Mesenchymal stem cell (in vitro differentiated cells and primary cell): ENCODE data around the gene KISS1.

ENCODE experiments used
- DNase-seq: peaks from one replicate; pipeline ENCODE4 v3.0.0-alpha.2; 2013
- H2AFZ ChIP-seq: one replicate; pipeline ENCODE4 v1.6.1; 2013; ENCODE audit warnings: low read depth, mild to moderate bottlenecking, control low read depth, inconsistent platforms, low read length, moderate library complexity
- H2AK5ac ChIP-seq: 2 replicates; pipeline ENCODE4 v1.6.1; 2013; ENCODE audit warnings: low read length, moderate library complexity, mild to moderate bottlenecking, inconsistent platforms; ENCODE audit not compliant: severe bottlenecking
- H2BK120ac ChIP-seq: one replicate; pipeline ENCODE4 v1.6.1; 2013; ENCODE audit warnings: low read depth, mild to moderate bottlenecking, inconsistent platforms, low read length, moderate library complexity
- H2BK12ac ChIP-seq, 2 experiments: one replicate each; pipeline ENCODE4 v1.6.1; 2013; ENCODE audit warnings: inconsistent platforms in 2 of 2, low read length in 2 of 2, mild to moderate bottlenecking in 2 of 2, moderate library complexity in 2 of 2, control low read depth in 1 of 2
- H2BK15ac ChIP-seq: one replicate; pipeline ENCODE4 v1.6.1; 2013; ENCODE audit warnings: mild to moderate bottlenecking, low read depth, inconsistent platforms; ENCODE audit not compliant: poor library complexity, severe bottlenecking
- H2BK5ac ChIP-seq: 2 replicates; pipeline ENCODE4 v1.6.1; 2013; ENCODE audit warnings: low read depth, mild to moderate bottlenecking, low read length, control low read depth, inconsistent platforms; ENCODE audit not compliant: poor library complexity, severe bottlenecking
- H3K14ac ChIP-seq, 2 experiments: one replicate each; pipeline ENCODE4 v1.6.1; 2013; ENCODE audit warnings: inconsistent platforms in 2 of 2, low read length in 2 of 2, control low read depth in 1 of 2, mild to moderate bottlenecking in 1 of 2, moderate library complexity in 1 of 2
- H3K18ac ChIP-seq, 2 experiments: one replicate each; pipeline ENCODE4 v1.6.1; 2013; ENCODE audit warnings: inconsistent platforms in 2 of 2, low read length in 2 of 2, control low read depth in 1 of 2, low read depth in 1 of 2, mild to moderate bottlenecking in 1 of 2
- H3K23ac ChIP-seq, 2 experiments: one replicate each; pipeline ENCODE4 v1.6.1; 2013; ENCODE audit warnings: inconsistent platforms in 2 of 2, low read length in 2 of 2, mild to moderate bottlenecking in 2 of 2, moderate library complexity in 2 of 2, control low read depth in 1 of 2
- H3K27ac ChIP-seq: 2 replicates; pipeline ENCODE4 v1.5.1; 2013; ENCODE audit warnings: mild to moderate bottlenecking, moderate library complexity, low read length, control low read depth, inconsistent platforms; ENCODE audit not compliant: poor library complexity, severe bottlenecking
- H3K27me3 ChIP-seq, 2 experiments: 2 replicates each; pipeline versions ENCODE4 v1.6.1 to v1.7.0; 2013; ENCODE audit warnings: low read length in 2 of 2, mild to moderate bottlenecking in 2 of 2, moderate library complexity in 2 of 2, control low read depth in 1 of 2, inconsistent platforms in 1 of 2; ENCODE audit not compliant: control insufficient read depth in 1 of 2, insufficient read depth in 1 of 2
- H3K36me3 ChIP-seq, 2 experiments: 2 replicates each; pipeline versions ENCODE4 v1.6.1 to v1.7.0; 2013; ENCODE audit warnings: low read length in 2 of 2, control low read depth in 1 of 2, inconsistent platforms in 1 of 2, low read depth in 1 of 2, mild to moderate bottlenecking in 1 of 2; ENCODE audit not compliant: insufficient read depth in 2 of 2, control insufficient read depth in 1 of 2
- H3K4ac ChIP-seq, 2 experiments: one replicate each; pipeline ENCODE4 v1.6.1; 2013; ENCODE audit warnings: inconsistent platforms in 2 of 2, low read length in 2 of 2, mild to moderate bottlenecking in 2 of 2, moderate library complexity in 2 of 2, control low read depth in 1 of 2, low read depth in 1 of 2
- H3K4me1 ChIP-seq: 2 replicates; pipeline ENCODE4 v1.6.1; 2013; ENCODE audit warnings: low read depth, low read length, control low read depth; ENCODE audit not compliant: control insufficient read depth, insufficient read depth
- H3K4me2 ChIP-seq: 2 replicates; pipeline ENCODE4 v1.6.1; 2013; ENCODE audit warnings: low read length, mild to moderate bottlenecking, inconsistent platforms; ENCODE audit not compliant: poor library complexity, severe bottlenecking
- H3K4me3 ChIP-seq, 2 experiments: 2 replicates each; pipeline versions ENCODE4 v1.5.1 to v1.7.0; 2013; ENCODE audit warnings: low read length in 2 of 2, mild to moderate bottlenecking in 2 of 2, control low read depth in 1 of 2, low read depth in 1 of 2; ENCODE audit not compliant: insufficient read depth in 1 of 2
- H3K79me1 ChIP-seq: replicated peaks from 2 replicates; pipeline ENCODE4 v1.6.1; 2013; ENCODE audit warnings: mild to moderate bottlenecking, control low read depth, low read length, inconsistent platforms; ENCODE audit not compliant: poor library complexity, severe bottlenecking
- H3K9ac ChIP-seq: 2 replicates; pipeline ENCODE4 v1.7.0; 2013; ENCODE audit warnings: mild to moderate bottlenecking, low read length, moderate library complexity
- H3K9me3 ChIP-seq: 2 replicates; pipeline ENCODE4 v1.7.0; 2013; ENCODE audit warnings: mild to moderate bottlenecking, low read length; ENCODE audit not compliant: control insufficient read depth
- H4K8ac ChIP-seq: one replicate; pipeline ENCODE4 v1.6.1; 2013; ENCODE audit warnings: inconsistent platforms, mild to moderate bottlenecking, low read length, moderate library complexity
- H4K91ac ChIP-seq: one replicate; pipeline ENCODE4 v1.6.1; 2013; ENCODE audit warnings: mild to moderate bottlenecking, low read length, inconsistent platforms
- WGBS: methylation state at CpG from one replicate; pipeline ENCODE4 v1.1.7; 2013; ENCODE audit warnings: mixed read lengths; 5-methylcytosine and 5-hydroxymethylcytosine counted together

The KISS1 gene

DNA sequence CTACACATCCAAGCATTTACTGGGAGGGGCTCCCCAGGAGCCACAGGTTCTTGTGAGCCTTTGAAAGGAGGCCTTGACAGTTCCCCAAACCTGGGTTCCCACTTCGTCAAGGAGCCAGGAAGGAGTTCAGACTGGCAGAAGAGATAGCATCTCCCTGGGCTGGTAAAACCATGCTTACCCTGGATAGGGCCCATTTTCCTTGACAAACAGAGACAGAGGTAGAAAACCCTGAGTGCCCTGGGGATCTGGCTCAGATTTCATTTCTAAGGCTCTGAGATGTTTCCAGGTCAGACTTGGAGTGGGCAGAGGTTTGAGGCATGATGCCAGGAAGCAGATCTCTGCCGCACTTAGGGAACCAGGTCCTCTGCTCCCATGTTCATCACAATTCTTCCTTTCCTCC lies 47.2 kb downstream of the KISS1 start:
- H4K91ac ChIP-seq, result no peak overlapping the region
- no peak overlapping the region for H2BK12ac ChIP-seq
- H3K27ac ChIP-seq, result no peak overlapping the region
- no peak overlapping the region for H3K4me3 ChIP-seq
- peaks cover 0 to 58% of the 10 kb centered on the region in 2 experiments for H3K27me3 ChIP-seq
- peaks cover 0 to 4% of the 10 kb centered on the region in 2 experiments for H3K36me3 ChIP-seq
- no peak overlapping the region for H4K8ac ChIP-seq
- no peak overlapping the region for H2BK5ac ChIP-seq
- no peaks in the 10 kb centered on the region for H3K79me1 ChIP-seq
- 86% methylated on average over 2 of the region's 2 CpGs for WGBS
- no peak overlapping the region for H3K4ac ChIP-seq
- peaks cover 17% of the 10 kb centered on the region for H3K4me1 ChIP-seq
- H3K23ac ChIP-seq, result no peak overlapping the region
- no peak overlapping the region for H3K4me2 ChIP-seq
- no peak overlapping the region for H3K9ac ChIP-seq
- H3K18ac ChIP-seq, result no peak overlapping the region
- no peak overlapping the region for H2BK120ac ChIP-seq
- H3K9me3 ChIP-seq, result no peaks in the 10 kb centered on the region
- H3K14ac ChIP-seq, result no peak overlapping the region
- H2AK5ac ChIP-seq, result no peak overlapping the region
- H2BK15ac ChIP-seq, result no peak overlapping the region
- no peak overlapping the region for H2AFZ ChIP-seq
- no peak for DNase-seq

DNA sequence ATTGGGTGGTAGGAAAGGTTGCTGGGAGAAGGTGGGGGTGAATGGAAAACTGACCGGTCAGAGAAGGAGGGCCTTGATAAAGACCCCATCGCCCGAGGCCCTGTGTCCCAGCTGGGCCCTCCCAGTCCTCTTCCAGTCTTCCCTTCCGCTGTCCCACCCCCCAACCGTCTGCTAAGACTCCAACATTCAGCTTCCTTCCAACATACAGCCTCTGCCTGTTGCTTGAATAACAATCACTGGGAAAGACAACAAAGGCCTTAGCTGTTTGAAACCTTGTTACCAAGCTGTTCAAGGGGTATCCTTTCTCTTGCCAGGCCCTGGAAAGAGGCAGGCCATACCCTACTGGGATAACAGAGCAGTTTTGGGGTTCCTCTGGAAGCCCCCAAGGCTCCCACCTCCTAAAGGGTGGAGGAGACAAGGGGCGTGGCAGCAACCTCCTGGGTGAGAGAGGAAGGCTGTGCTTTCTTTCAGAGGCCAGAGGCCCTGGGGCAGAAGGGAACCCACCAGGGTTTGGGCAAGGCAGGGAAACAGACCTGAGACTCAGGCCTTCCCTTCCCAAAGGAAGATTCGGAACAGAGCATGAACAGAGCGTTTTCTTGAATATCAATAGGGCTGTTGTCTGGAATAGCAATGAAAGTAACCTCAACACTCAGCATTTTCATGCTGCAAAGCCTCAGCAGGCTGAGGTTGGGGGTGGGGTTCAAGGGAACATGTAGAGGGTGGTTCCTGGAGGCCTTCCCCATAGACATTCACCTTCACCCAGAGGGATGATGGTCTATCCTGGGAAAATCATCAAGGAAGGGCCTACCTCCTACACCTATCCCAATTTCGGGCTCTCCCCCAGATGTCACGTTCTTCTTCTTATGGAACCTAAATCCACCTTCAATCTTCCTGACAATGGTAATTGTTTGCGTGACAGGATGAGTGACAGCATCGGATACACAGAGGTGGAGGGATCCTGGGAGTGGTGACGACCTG lies 48.6 kb downstream of the KISS1 start:
- Histone ChIP-seq H2BK120ac (no peak overlapping the region), H3K4me3 (no peak overlapping the region), H3K79me1 (no peaks in the 10 kb centered on the region), H2BK5ac (no peak overlapping the region), H3K4ac (no peak overlapping the region), H2AFZ (no peak overlapping the region), H3K4me2 (no peak overlapping the region), H2BK15ac (no peak overlapping the region), H2BK12ac (no peak overlapping the region), H3K4me1 (peaks cover 16% of the 10 kb centered on the region), H3K27me3 (peaks cover 0 to 47% of the 10 kb centered on the region in 2 experiments), H3K36me3 (peaks cover 0 to 4% of the 10 kb centered on the region in 2 experiments), H3K18ac (no peak overlapping the region), H3K27ac (no peak overlapping the region), H3K23ac (no peak overlapping the region), H3K9ac (no peak overlapping the region), H2AK5ac (no peak overlapping the region), H3K9me3 (no peaks in the 10 kb centered on the region), H4K8ac (no peak overlapping the region), H3K14ac (no peak overlapping the region), H4K91ac (no peak overlapping the region)
- WGBS, result 66% methylated on average over 12 of the region's 13 CpGs
- no peak for DNase-seq

DNA sequence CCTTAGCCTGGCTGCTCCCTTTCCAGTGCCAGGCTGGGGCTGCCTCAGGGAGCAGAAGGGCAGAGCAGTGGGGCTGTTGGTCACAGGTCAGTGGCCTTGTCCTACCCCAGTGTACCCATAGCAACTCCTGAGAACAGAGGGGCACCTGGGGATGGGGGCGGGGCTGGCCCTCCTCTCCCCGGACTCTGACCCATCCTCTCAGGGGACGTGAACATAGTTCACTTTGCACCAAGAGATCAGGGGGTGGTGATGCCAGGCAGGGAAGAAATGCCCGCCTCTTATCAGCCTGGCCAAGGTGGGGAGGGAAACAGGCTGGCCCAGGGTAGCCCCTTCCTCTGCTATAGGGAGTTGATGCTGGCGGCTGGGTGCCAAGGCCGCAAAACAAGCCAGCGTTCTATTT lies 49.3 kb downstream of the KISS1 start:
- no peak overlapping the region for H2AFZ ChIP-seq

DNA sequence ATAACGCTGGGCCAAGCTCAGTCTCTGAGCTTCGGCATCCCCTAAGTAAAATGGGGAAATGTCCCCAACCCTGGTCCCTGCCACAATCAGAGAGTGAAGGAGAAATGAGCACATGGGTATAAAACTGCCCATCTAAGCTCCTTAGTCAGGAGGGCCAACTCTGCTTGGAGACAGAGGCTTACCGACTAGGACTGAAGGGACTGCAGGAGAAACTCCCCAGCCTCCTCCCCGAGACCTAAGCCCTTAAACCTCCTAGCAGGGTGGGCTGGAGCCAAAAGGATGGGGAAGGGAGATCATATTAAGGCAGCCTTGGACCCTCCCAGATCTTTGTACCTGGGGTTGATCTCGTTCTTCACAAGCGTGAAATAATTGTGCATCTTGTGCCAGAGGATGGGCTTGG lies 50.0 kb downstream of the KISS1 start:
- Histone ChIP-seq H2AFZ (no peak overlapping the region), H3K79me1 (no peaks in the 10 kb centered on the region), H3K23ac (no peak overlapping the region), H3K36me3 (peaks cover 0 to 4% of the 10 kb centered on the region in 2 experiments), H3K9ac (no peak overlapping the region), H3K27me3 (peaks cover 3 to 44% of the 10 kb centered on the region in 2 experiments), H3K4me3 (no peak overlapping the region), H3K4ac (no peak overlapping the region), H4K8ac (no peak overlapping the region), H3K4me1 (peaks cover 8% of the 10 kb centered on the region), H2BK15ac (no peak overlapping the region), H3K18ac (no peak overlapping the region), H3K27ac (no peak overlapping the region), H3K4me2 (no peak overlapping the region), H2BK120ac (no peak overlapping the region), H2AK5ac (no peak overlapping the region), H4K91ac (no peak overlapping the region), H2BK5ac (no peak overlapping the region), H3K9me3 (no peaks in the 10 kb centered on the region), H3K14ac (no peak overlapping the region), H2BK12ac (no peak overlapping the region)
- no peak for DNase-seq
- 87% methylated on average over 4 of the region's 6 CpGs for WGBS

More for the DNA sequence above, 49.3 kb downstream of the KISS1 start:
- H2BK12ac ChIP-seq, result no peak overlapping the region
- H3K14ac ChIP-seq, result no peak overlapping the region
- H3K4me1 ChIP-seq, result peaks cover 10% of the 10 kb centered on the region
- WGBS, result 83% methylated on average over 7 of the region's 7 CpGs
- no peak overlapping the region for H3K4ac ChIP-seq
- H3K23ac ChIP-seq, result no peak overlapping the region
- H2BK120ac ChIP-seq, result no peak overlapping the region
- no peak overlapping the region for H2AK5ac ChIP-seq
- no peak for DNase-seq
- H3K27me3 ChIP-seq, result peaks cover 0 to 47% of the 10 kb centered on the region in 2 experiments
- peaks cover 0 to 4% of the 10 kb centered on the region in 2 experiments for H3K36me3 ChIP-seq
- H3K9me3 ChIP-seq, result no peaks in the 10 kb centered on the region
- H2BK15ac ChIP-seq, result no peak overlapping the region
- H4K8ac ChIP-seq, result no peak overlapping the region
- no peak overlapping the region for H3K27ac ChIP-seq
- H3K79me1 ChIP-seq, result no peaks in the 10 kb centered on the region
- no peak overlapping the region for H3K18ac ChIP-seq
- H3K4me3 ChIP-seq, result no peak overlapping the region
- H3K4me2 ChIP-seq, result no peak overlapping the region
- H2BK5ac ChIP-seq, result no peak overlapping the region
- H3K9ac ChIP-seq, result no peak overlapping the region
- H4K91ac ChIP-seq, result no peak overlapping the region
